OCI-LY1 (cell line): Measurements from ENCODE around the gene MAP3K14.
A peak's percentile ranks its signal among the peaks of the same experiment; 100 is the strongest.

Experiments
- H2AFZ ChIP-seq: fragments of 200-600 bp; sonication (generic), shearing (Covaris generic); 2 replicates; pipeline ENCODE4 v1.6.0; 2014; ENCODE audit warnings: antibody characterized with exemption, mild to moderate bottlenecking, low read length
- H3F3A ChIP-seq: fragments of 200-600 bp; sonication (generic), shearing (Covaris generic); 2 replicates; pipeline ENCODE4 v1.6.0; 2014; ENCODE audit warnings: mild to moderate bottlenecking, antibody characterized with exemption, low read length, moderate library complexity; ENCODE audit not compliant: insufficient read depth
- H3K27ac ChIP-seq: fragments of 200-600 bp; sonication (generic); 2 replicates; pipeline ENCODE4 v1.5.1; 2014; ENCODE audit warnings: low read length, mixed run types, mild to moderate bottlenecking, low read depth; ENCODE audit not compliant: poor library complexity, severe bottlenecking
- H3K27me3 ChIP-seq: fragments of 200-600 bp; sonication (generic); 2 replicates; pipeline ENCODE4 v1.6.0; 2014; ENCODE audit warnings: antibody characterized with exemption, mild to moderate bottlenecking, low read length, moderate library complexity; ENCODE audit not compliant: insufficient read depth
- H3K36me3 ChIP-seq: fragments of 200-600 bp; sonication (generic); 2 replicates; pipeline ENCODE4 v1.6.1; 2014; ENCODE audit warnings: mild to moderate bottlenecking, antibody characterized with exemption, low read length, moderate library complexity, mixed read lengths; ENCODE audit not compliant: insufficient read depth
- H3K4me1 ChIP-seq: fragments of 200-600 bp; sonication (generic); 2 replicates; pipeline ENCODE4 v1.5.1; 2014; ENCODE audit warnings: mild to moderate bottlenecking, low read length, moderate library complexity; ENCODE audit not compliant: insufficient read depth, severe bottlenecking
- H3K4me2 ChIP-seq: fragments of 200-600 bp; sonication (generic), shearing (Covaris generic); 2 replicates; pipeline ENCODE4 v1.6.1; 2014; ENCODE audit warnings: low read length
- H3K4me3 ChIP-seq: fragments of 200-600 bp; sonication (generic); 2 replicates; pipeline ENCODE4 v1.5.1; 2014; ENCODE audit warnings: low read length, low read depth, mild to moderate bottlenecking, mixed read lengths; ENCODE audit not compliant: poor library complexity, severe bottlenecking
- H3K79me2 ChIP-seq: fragments of 200-600 bp; shearing (Covaris generic); 2 replicates; pipeline ENCODE4 v1.6.1; 2016; ENCODE audit warnings: mixed run types, low read length, mixed read lengths; ENCODE audit not compliant: insufficient read depth
- H3K9ac ChIP-seq: fragments of 200-600 bp; sonication (generic), shearing (Covaris generic); 2 replicates; pipeline ENCODE4 v1.6.1; 2014; ENCODE audit warnings: mild to moderate bottlenecking, low read length, mixed read lengths
- H3K9me2 ChIP-seq: fragments of 200-600 bp; sonication (generic), shearing (Covaris generic); 2 replicates; pipeline ENCODE4 v1.6.1; 2014; ENCODE audit warnings: low read depth, mild to moderate bottlenecking, low read length, mixed read lengths
- H3K9me3 ChIP-seq: fragments of 200-600 bp; shearing (Covaris generic); 2 replicates; pipeline ENCODE4 v1.6.1; 2014; ENCODE audit warnings: low read length, mixed read lengths
- H4K20me1 ChIP-seq: fragments of 200-600 bp; sonication (generic), shearing (Covaris generic); 2 replicates; pipeline ENCODE4 v1.6.0; 2016; ENCODE audit warnings: mild to moderate bottlenecking, low read length; ENCODE audit not compliant: insufficient read depth
- EZH2 ChIP-seq: fragments of 200-600 bp; sonication (generic), shearing (Covaris generic); IDR thresholded peaks from 2 replicates; pipeline ENCODE4 v1.8.0; 2017; ENCODE audit warnings: borderline replicate concordance, mixed run types, mild to moderate bottlenecking, antibody characterized with exemption, low read length, moderate library complexity, mixed read lengths
- TF ChIP-seq, protein P1 (sequence below): fragments of 200-600 bp; sonication (generic), shearing (Covaris generic); IDR thresholded peaks from 2 replicates; pipeline ENCODE4 v1.5.1; 2017; ENCODE audit warnings: mild to moderate bottlenecking, antibody characterized with exemption, low read length, moderate library complexity, mixed read lengths

Gene MAP3K14

DNA sequence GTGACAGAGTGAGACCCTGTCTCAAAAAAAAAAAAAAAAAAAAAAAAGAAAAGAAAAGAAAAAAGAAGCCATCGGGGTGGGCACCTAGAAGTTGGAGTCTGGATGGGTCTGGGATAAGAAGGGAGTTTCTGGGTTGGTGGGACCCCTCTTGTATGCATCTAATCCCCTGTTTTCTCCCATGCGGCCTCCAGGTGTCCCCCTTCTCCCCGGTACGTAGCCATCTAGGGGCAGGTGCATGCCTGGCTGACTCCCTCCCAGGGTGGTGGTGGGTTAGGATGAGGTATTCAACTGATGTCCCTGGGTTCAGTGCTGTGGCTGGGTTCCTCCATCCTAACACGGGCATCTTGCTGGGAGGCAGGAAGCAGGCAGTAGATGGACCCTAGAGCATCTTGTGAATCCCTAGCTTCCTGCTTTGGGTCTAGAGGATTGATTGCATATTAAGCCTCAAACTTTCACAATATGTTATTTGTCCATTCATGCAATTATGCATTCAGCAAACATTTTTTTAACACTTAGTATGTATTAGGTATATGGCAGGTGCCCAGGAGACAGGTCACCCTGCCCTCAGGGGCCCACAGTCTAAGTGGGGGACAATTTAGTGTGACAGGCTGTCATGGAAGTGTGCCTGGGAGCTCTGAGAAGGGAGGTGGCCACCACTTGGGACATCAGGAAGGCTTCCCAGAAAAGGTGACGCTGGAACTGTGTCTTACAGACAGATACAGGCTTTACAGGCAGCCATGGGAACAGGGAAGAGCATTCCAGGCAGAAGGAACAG is 82.0 kb downstream of the MAP3K14 start:
- Histone ChIP-seq H4K20me1 (no peaks in the 10 kb centered on the region), H3K27ac (no peak overlapping the region)

DNA sequence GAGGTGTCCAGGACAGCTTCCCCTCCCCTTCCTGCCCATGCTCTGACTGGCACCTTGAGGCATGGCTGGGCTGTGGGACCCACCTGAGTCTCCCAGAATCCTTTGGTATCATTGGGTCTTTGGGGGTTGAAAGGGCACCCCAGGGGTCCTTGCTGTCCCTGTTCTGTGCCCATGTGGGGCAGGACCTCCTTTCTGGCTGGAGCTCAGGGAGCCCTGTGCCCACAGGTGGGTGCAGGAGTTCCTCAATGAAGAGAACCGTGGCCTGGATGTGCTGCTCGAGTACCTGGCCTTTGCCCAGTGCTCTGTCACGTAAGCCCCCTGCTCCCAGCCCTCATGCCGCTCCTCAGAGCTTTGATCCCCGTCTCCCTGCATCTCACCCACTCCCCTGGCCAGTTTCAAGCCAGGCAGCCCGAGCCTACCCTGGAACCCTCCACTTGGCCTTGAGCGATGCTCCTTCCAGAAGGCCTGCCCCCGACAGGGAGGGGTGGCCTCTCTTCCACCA is 83.3 kb downstream of the MAP3K14 start:
- Histone ChIP-seq H3K36me3 (no peaks in the 10 kb centered on the region), H3K4me1 (peaks cover 18% of the 10 kb centered on the region), H4K20me1 (no peaks in the 10 kb centered on the region)

More for the DNA sequence above, 82.0 kb downstream of the MAP3K14 start:
- Histone ChIP-seq H3K27me3 (no peaks in the 10 kb centered on the region), H2AFZ (no peak overlapping the region), H3K4me1 (peaks cover 6% of the 10 kb centered on the region), H3K4me2 (no peak overlapping the region), H3F3A (no peaks in the 10 kb centered on the region), H3K4me3 (no peak overlapping the region), H3K9me3 (no peaks in the 10 kb centered on the region), H3K79me2 (no peaks in the 10 kb centered on the region), H3K9ac (no peak overlapping the region), H3K9me2 (no peaks in the 10 kb centered on the region), H3K36me3 (peaks cover 4% of the 10 kb centered on the region; the same call in 1 of the 2 replicates)
- TF ChIP-seq, protein P1, sequence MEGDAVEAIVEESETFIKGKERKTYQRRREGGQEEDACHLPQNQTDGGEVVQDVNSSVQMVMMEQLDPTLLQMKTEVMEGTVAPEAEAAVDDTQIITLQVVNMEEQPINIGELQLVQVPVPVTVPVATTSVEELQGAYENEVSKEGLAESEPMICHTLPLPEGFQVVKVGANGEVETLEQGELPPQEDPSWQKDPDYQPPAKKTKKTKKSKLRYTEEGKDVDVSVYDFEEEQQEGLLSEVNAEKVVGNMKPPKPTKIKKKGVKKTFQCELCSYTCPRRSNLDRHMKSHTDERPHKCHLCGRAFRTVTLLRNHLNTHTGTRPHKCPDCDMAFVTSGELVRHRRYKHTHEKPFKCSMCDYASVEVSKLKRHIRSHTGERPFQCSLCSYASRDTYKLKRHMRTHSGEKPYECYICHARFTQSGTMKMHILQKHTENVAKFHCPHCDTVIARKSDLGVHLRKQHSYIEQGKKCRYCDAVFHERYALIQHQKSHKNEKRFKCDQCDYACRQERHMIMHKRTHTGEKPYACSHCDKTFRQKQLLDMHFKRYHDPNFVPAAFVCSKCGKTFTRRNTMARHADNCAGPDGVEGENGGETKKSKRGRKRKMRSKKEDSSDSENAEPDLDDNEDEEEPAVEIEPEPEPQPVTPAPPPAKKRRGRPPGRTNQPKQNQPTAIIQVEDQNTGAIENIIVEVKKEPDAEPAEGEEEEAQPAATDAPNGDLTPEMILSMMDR: peak; percentile 60
- no peak for TF ChIP-seq EZH2

DNA sequence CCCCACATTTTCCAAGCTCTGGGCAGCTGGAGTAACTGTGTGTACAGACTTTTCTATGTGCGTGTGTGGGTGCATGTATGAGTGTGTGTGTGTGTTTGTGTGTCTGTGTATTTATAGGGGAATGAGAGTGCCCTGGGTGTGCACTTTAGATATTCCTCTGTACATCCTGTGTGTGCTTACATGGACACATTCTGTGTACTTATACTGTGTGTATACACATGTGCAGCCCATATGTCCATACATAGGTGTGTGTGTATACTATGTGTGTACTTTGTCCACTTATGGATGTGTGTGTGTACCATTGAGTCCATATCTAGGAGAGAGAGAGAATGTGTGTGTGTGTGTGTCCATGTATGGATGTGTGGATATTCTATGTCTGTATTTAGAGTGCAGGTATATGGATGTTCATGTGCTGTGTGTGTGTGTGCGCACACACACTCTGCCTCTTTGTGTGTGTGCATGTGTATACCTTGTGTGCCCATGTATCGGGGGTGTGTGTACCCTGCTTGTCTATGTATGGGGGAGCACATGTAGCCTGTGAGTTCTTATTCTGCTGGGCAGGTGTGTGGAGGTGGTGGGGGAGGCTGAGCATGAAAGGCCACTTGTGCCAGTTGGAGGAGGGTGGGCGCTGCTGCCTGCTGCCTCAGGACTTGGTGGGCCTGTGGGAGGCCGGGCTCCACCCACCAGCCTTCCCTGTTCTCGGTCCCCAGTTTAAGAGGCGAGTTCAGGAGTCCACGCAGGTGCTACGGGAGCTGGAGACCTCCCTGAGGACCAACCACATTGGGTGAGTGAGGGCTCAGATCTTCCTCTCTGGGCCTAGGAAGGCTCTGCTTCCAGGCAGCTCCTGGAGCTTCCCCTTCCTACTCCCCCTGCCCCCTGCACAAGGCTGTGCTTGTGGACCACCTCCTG is 84.1 kb downstream of the MAP3K14 start:
- Histone ChIP-seq H3K9ac (no peak overlapping the region), H3K9me2 (no peaks in the 10 kb centered on the region), H3K4me2 (no peak overlapping the region), H3K4me3 (no peak overlapping the region), H2AFZ (no peak overlapping the region), H3K4me1 (peaks cover 25% of the 10 kb centered on the region), H3K27ac (no peak overlapping the region), H3K27me3 (no peaks in the 10 kb centered on the region), H3F3A (no peaks in the 10 kb centered on the region), H3K79me2 (no peaks in the 10 kb centered on the region), H3K9me3 (no peaks in the 10 kb centered on the region), H4K20me1 (no peaks in the 10 kb centered on the region), H3K36me3 (no peaks in the 10 kb centered on the region)
- TF ChIP-seq, protein P1: no peak
- no peak for TF ChIP-seq EZH2

More for the DNA sequence above, 83.3 kb downstream of the MAP3K14 start:
- TF ChIP-seq EZH2: no peak
- TF ChIP-seq, protein P1: no peak
- no peak overlapping the region for H3K27ac ChIP-seq
- H3K79me2 ChIP-seq: no peaks in the 10 kb centered on the region
- H3K9me2 ChIP-seq: no peaks in the 10 kb centered on the region
- no peak overlapping the region for H3K9ac ChIP-seq
- H2AFZ ChIP-seq: no peak overlapping the region
- no peaks in the 10 kb centered on the region for H3K9me3 ChIP-seq
- no peaks in the 10 kb centered on the region for H3F3A ChIP-seq
- H3K4me3 ChIP-seq: no peak overlapping the region
- no peaks in the 10 kb centered on the region for H3K27me3 ChIP-seq
- no peak overlapping the region for H3K4me2 ChIP-seq
